Activated T-helper 9 cell treated with anti-CD3 and anti-CD28 coated beads, Interleukin-2, amount 50 U/mL, for 16 hours (primary cell): ENCODE data around the gene IRX4.
"Not testable (repeated sequence)": the region's sequence is repeated elsewhere in the genome, so short reads cannot be mapped to it uniquely, and the experiment has no call there.

Source experiments
- DNase-seq: peaks from one replicate; pipeline ENCODE4 v3.0.0-alpha.2; 2020; ENCODE audit warnings: low read depth

The IRX4 gene

GRCh38 chr5:1877103-1878049 lies 5.3 kb downstream of the IRX4 start:
- DNase-seq: no peak

- no peak for DNase-seq
These were observed 6.1 kb downstream of the IRX4 start for GRCh38 chr5:1876660-1877064.

- DNase-seq: no peak
These were observed 6.7 kb downstream of the IRX4 start for GRCh38 chr5:1875843-1876659.

- no peak for DNase-seq
These were observed 7.4 kb downstream of the IRX4 start for GRCh38 chr5:1875281-1875842.

GRCh38 chr5:1874771-1875220 lies 7.9 kb downstream of the IRX4 start:
- DNase-seq: no peak

GRCh38 chr5:1874348-1874747 lies 8.4 kb downstream of the IRX4 start:
- no peak for DNase-seq

- no peak for DNase-seq
These were observed 9.3 kb downstream of the IRX4 start for GRCh38 chr5:1873243-1873959.

- DNase-seq: no peak
These were observed 11.3 kb downstream of the IRX4 start for GRCh38 chr5:1871441-1871840.

- not testable (repeated sequence) for DNase-seq
These were observed 12.1 kb downstream of the IRX4 start for GRCh38 chr5:1870435-1871272.

GRCh38 chr5:1868886-1869475 lies 13.7 kb downstream of the IRX4 start:
- no peak for DNase-seq

- DNase-seq: no peak
These were observed 14.9 kb downstream of the IRX4 start for GRCh38 chr5:1867815-1868143.

- no peak for DNase-seq
These were observed 15.5 kb downstream of the IRX4 start for GRCh38 chr5:1867114-1867814.

GRCh38 chr5:1865948-1866347 lies 16.8 kb downstream of the IRX4 start:
- no peak for DNase-seq

GRCh38 chr5:1865486-1865885 lies 17.2 kb downstream of the IRX4 start:
- no peak for DNase-seq

GRCh38 chr5:1864896-1865440 lies 17.8 kb downstream of the IRX4 start:
- DNase-seq: no peak

- no peak for DNase-seq
These were observed 21.8 kb downstream of the IRX4 start for GRCh38 chr5:1860949-1861348.

- no peak for DNase-seq
These were observed 22.6 kb downstream of the IRX4 start for GRCh38 chr5:1860021-1860610.

GRCh38 chr5:1859099-1859498 lies 23.6 kb downstream of the IRX4 start:
- no peak for DNase-seq

- no peak for DNase-seq
These were observed 24.3 kb downstream of the IRX4 start for GRCh38 chr5:1858436-1858835.

GRCh38 chr5:1857256-1857600 lies 25.5 kb downstream of the IRX4 start:
- no peak for DNase-seq
